A673 (cell line): Measurements from ENCODE around the gene DGKQ. TPM values are rescaled to one million over a fixed set of nuclear protein-coding genes. Genes with fewer than 3 reads are reported as not detected.

Source experiments
- BruUV-seq: library from RNA; stranded (reverse); fragments of 400-500 nt; replicated peaks from 2 replicates; lab custom pipeline; 2021; lab: Mats Ljungman, UMichigan
- CTCF ChIA-PET: fragments of 300-600 bp; sonication (Branson Sonifier 250); formaldehyde crosslinking; loops from one replicate; lab custom pipeline; 2022; ENCODE audit warnings: antibody characterized with exemption; lab: Charles Lee
- POLR2A ChIA-PET: fragments of 300-600 bp; sonication (Branson Sonifier 250); formaldehyde crosslinking; loops from one replicate; lab custom pipeline; 2022; ENCODE audit warnings: antibody characterized with exemption; ENCODE audit not compliant: low non-redundant PET; lab: Charles Lee
- DNase-seq: peaks from one replicate; pipeline ENCODE4 v3.0.0-alpha.2; 2015; ENCODE audit warnings: low spot score
- H3K27ac ChIP-seq: fragments of 200-600 bp; sonication (generic); 2 replicates; pipeline ENCODE4 v1.5.1; 2016; ENCODE audit warnings: mixed run types, low read depth, mild to moderate bottlenecking, mixed read lengths, antibody characterized with exemption, low read length; ENCODE audit not compliant: poor library complexity, severe bottlenecking
- H3K27me3 ChIP-seq: fragments of 200-600 bp; sonication (generic); replicated peaks from 2 replicates; pipeline ENCODE4 v1.6.1; 2017; ENCODE audit warnings: mixed run types, low read depth, mild to moderate bottlenecking, mixed read lengths, antibody characterized with exemption, low read length; ENCODE audit not compliant: insufficient read depth, poor library complexity
- H3K36me3 ChIP-seq: fragments of 200-600 bp; sonication (generic); 2 replicates; pipeline ENCODE4 v1.6.1; 2016; ENCODE audit warnings: mixed run types, mild to moderate bottlenecking, mixed read lengths, antibody characterized with exemption, low read length; ENCODE audit not compliant: insufficient read depth, poor library complexity, severe bottlenecking
- H3K4me1 ChIP-seq: fragments of 200-600 bp; sonication (generic); 2 replicates; pipeline ENCODE4 v1.6.1; 2017; ENCODE audit warnings: mixed run types, mild to moderate bottlenecking, mixed read lengths, antibody characterized with exemption, low read length; ENCODE audit not compliant: insufficient read depth, poor library complexity, severe bottlenecking
- H3K4me3 ChIP-seq: fragments of 200-600 bp; sonication (generic); 2 replicates; pipeline ENCODE4 v1.5.1; 2016; ENCODE audit warnings: low read depth, mixed run types, mild to moderate bottlenecking, mixed read lengths, low read length; ENCODE audit not compliant: poor library complexity, severe bottlenecking
- H3K9me3 ChIP-seq: fragments of 200-600 bp; sonication (generic); 2 replicates; pipeline ENCODE4 v1.6.1; 2016; ENCODE audit warnings: mixed run types, low read depth, mild to moderate bottlenecking, mixed read lengths, antibody characterized with exemption, low read length; ENCODE audit not compliant: poor library complexity, severe bottlenecking
- CTCF ChIP-seq: fragments of 300-800, 200-600 bp; sonication (generic); conservative IDR thresholded peaks from 2 replicates; pipeline ENCODE4 v1.5.1; 2017; ENCODE audit warnings: low read depth, mild to moderate bottlenecking, antibody characterized with exemption, low read length, moderate library complexity, mixed read lengths
- EZH2 ChIP-seq: fragments of 200-600 bp; sonication (generic); IDR thresholded peaks from 2 replicates; pipeline ENCODE4 v1.6.1; 2017; ENCODE audit warnings: borderline replicate concordance, low read depth, mild to moderate bottlenecking, mixed read lengths, antibody characterized with exemption, low read length; ENCODE audit not compliant: poor library complexity, severe bottlenecking
- intact Hi-C: fragments of 100-400 bp; cut with micrococcal nuclease; formaldehyde crosslinking; loops from one replicate; pipeline ENCODE4 v1.10.0; 2022; ENCODE audit not compliant: unreplicated experiment
- total RNA-seq: library from RNA; stranded (reverse); gene quantifications from 2 replicates; pipeline ENCODE4 v1.2.3, GENCODE V29; 2021

The DGKQ gene
- total RNA-seq, 1 experiment from 2014 or later: 8.8 TPM

- no TSS peak for BruUV-seq
- TF ChIP-seq EZH2: no peak
- H3K27ac ChIP-seq: no peak overlapping the region
- ChIA-PET POLR2A (no interaction called here), CTCF (no interaction called here)
- no peak overlapping the region for H3K4me3 ChIP-seq
- no peaks in the 10 kb centered on the region for H3K4me1 ChIP-seq
- H3K9me3 ChIP-seq: no peaks in the 10 kb centered on the region
- no peaks in the 10 kb centered on the region for H3K36me3 ChIP-seq
- no peak for DNase-seq
- H3K27me3 ChIP-seq: no peaks in the 10 kb centered on the region
- intact Hi-C loops: no loop called here
These were observed 10.8 kb downstream of the DGKQ start for GRCh38 chr4:962231-963208.

- no TSS peak for BruUV-seq
- DNase-seq: no peak
- intact Hi-C loops: no loop called here
- H3K27me3 ChIP-seq: no peaks in the 10 kb centered on the region
- no peaks in the 10 kb centered on the region for H3K36me3 ChIP-seq
- no peaks in the 10 kb centered on the region for H3K9me3 ChIP-seq
- TF ChIP-seq CTCF (no peak), EZH2 (no peak)
- no peak overlapping the region for H3K4me3 ChIP-seq
- CTCF ChIA-PET: no interaction called here
- no peak overlapping the region for H3K27ac ChIP-seq
- POLR2A ChIA-PET: no interaction called here
- H3K4me1 ChIP-seq: no peaks in the 10 kb centered on the region
These were observed 11.8 kb downstream of the DGKQ start for GRCh38 chr4:961351-962230.

- no TSS peak for BruUV-seq
These were observed 12.6 kb downstream of the DGKQ start for GRCh38 chr4:960636-961350.

More at GRCh38 chr4:960636-961350, 12.6 kb downstream of the DGKQ start:
- Histone ChIP-seq H3K9me3 (no peaks in the 10 kb centered on the region), H3K27me3 (no peaks in the 10 kb centered on the region), H3K4me3 (no peak overlapping the region), H3K36me3 (no peaks in the 10 kb centered on the region), H3K27ac (no peak overlapping the region), H3K4me1 (no peaks in the 10 kb centered on the region)
- ChIA-PET POLR2A (no interaction called here), CTCF (no interaction called here)
- no peak for DNase-seq
- intact Hi-C loops: no loop called here
- TF ChIP-seq CTCF (no peak), EZH2 (no peak)
